COLO829 (cell line): ENCODE results near the gene SS18L1.

Experiments used
- DNase-seq: peaks from one replicate; pipeline ENCODE4 v3.0.0; 2012; ENCODE audit warnings: low spot score

Gene SS18L1

DNA sequence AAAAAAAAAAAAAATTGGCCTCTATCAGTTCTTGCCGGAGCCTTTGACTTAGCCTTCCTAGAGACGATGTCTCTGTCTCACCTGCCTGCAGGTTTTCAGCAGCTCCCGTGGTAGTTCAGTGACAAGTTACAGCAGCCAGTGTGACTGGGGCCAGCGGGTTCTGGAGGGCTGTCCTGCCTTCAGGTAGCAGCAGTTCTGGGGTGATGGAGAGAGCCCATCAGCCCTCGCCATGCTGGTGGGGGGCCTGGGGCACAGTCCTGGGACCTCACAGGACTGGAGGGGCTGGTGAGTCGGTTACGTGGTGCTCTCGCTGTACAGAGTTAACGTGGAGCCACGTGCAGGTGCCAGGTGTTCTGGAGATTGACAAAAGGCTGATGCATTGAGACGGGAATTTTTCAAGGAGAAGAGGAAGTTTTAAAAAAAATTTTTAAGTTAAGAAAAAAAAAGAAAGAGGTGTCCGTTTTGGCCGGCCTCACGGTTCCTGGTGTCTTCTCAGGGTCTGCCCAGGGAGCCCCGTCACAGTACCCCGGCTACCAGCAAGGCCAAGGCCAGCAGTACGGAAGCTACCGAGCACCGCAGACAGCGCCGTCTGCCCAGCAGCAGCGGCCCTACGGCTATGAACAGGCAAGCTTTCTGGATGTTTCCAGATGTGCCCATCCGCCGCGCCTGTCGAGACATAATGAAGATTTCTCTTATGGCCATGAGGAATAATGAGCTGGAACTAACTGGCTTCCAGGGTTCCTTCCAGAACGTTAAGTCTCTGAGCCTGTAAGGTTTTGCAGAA is 30.6 kb downstream of the SS18L1 start:
- DNase-seq, result no peak

DNA sequence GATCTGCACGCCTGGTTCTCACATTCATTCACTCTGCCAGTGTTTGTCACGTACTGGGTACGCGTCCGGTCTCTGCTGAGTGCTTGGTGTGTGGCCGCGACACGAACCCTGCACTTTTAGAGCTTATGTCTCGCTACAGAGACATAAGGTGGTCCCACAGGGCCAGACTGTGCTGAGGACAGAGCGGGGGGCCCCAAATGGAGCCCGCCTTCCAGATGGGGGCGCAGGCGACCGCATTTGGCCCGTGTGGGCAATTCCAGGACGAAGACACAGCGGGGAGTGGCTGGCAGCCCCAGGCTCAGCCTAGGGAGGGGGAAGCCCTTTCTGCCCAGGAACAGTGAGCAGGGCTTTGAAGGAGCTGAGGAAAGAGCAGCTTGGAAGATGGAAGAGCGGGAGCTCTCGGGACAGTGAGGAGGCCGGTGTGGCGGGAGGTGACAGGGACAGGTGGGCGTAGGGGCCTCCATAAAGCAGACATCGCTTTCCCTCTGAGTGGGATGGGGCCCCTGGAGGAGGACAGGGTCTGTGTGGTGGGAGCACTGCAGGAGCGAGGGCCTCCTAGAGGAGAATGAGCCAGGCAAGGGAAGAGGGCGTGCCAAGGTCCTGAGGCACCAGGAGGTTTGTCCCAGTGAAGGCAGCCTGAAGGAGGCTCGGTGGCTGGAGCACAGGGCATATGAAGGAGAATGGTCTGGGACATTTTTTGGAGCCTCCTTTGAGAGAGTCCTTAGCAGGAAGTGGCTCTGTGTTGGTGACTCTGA is 31.5 kb downstream of the SS18L1 start:
- no peak for DNase-seq

DNA sequence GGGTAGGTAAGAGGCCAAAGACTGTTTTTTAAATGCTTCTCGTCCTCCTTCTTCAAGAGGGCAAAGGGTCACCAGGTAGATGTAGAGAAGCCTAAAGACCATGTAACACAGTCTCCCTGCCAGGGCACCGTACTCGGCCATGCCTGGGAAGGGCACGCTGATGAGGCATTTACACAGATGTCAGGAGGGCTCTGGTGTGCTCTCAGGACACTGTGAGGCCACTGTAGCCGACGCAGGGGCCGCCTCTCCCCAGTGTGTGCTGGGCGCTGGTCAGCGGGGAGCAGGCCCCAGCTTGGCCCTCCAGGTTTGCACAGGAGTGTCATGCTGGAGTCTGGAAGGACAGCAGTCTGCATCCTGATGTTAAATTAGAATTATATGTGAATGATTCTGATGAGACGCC is 32.1 kb downstream of the SS18L1 start:
- no peak for DNase-seq

DNA sequence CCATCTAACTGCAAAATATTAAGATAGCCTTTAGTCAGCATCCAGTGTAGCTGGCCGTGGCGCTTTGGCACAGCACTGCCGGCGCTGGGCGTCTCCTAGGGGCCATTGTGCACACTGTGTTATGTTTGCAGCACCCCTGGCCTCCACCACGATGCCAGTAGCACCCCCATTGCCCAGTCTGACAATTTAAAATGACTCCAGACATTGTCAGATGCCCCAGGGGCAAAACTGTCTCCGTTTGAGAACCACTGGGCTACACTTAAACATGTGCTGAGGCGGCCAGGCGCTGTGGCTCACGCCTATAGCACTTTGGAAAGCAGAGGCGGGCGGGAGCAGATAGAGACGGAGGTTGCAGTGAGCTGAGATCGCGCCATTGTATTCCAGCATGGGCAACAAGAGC is 33.3 kb downstream of the SS18L1 start:
- DNase-seq, result no peak

DNA sequence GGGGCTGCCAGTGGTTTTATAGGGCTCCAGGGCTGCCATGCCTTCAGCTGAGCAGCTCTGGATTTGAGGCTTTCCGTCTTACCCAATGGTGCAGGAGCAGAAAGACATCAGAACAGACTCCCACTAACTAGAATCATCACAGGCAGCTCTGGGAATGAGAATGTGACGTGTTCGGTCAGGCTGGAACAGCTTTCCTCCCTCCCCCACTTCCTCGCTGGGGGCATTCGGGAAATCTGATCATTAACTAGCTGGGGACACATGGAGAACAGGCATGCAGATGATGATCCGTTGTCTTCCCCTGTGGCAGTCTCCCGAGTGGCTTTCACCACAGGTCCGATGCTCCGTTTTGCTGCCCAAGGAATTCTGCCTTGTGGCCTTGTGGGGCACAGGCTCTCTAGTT is 33.7 kb downstream of the SS18L1 start:
- DNase-seq, result no peak

DNA sequence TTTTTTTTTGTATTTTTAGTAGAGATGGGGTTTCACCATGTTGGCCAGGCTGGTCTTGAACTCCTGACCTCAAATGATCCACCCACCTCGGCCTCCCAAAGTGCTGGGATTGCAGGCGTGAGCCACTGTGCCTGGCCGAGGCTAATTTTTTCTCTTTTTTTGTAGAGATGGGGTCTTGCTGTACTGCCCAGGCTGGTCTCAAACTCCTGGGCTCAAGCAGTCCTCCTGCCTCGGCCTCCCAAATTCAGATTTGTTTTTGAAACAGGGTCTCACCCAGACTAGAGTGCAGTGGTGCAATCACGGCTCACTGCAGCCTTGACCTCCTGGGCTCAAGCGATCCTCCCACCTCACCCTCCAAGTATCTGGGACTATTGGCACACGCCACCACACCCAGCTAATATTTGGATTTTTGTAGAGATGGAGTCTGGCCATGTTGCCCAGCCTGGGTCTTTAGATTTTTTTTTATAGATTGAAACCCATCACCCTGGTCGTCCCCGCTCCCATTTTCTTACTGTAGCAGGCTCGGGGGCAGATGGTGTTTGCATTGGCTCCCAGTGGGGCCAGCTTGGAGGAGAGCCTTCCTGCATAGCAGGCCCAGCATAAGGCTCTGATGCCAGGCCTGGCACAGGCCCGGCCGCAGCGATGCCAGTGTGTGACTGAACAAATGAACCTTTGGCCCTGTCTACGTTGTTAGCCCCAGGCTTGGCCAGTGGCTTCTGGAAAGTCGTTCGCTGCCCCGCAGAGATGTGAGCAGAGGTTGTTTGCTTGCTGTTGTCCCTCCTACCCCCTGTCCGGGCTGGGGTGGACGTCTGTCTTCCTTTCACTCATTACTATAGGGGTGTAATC is 35.0 kb downstream of the SS18L1 start:
- DNase-seq, result no peak

DNA sequence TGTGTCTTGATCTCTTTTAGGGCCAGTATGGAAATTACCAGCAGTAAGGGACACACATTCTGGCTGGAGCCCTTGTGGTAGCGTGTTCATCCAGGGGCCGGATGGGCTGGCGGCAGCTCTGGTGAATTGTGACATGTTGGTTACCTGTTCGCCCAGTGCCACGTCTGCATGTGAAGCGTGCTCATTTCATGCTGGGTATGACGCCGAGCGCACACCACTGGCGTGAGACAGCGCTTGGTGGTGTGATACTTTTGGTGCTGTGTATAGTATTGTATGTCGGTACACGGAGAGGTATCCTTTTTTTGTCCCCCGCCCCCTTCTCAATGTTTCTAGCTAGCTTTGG is 35.6 kb downstream of the SS18L1 start:
- DNase-seq, result no peak

DNA sequence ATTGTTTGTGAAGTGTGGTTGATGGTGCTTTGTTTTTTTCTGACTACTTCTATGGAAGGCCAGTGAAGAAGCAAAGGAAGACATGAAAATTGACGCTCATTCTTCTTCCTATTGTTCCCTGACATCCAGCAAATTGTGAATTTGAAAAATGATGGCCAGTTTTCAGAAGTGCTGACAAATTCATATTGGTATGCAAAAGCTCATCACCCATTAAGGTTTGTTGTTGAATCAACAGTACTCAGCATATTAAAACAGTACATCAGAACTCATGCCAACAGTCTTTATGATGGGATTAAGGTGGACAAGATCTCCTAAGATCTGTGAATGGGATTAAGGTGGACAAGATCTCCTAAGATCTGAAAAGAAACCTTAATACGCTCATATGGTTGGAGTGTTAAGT is 38.2 kb downstream of the SS18L1 start:
- DNase-seq, result no peak

DNA sequence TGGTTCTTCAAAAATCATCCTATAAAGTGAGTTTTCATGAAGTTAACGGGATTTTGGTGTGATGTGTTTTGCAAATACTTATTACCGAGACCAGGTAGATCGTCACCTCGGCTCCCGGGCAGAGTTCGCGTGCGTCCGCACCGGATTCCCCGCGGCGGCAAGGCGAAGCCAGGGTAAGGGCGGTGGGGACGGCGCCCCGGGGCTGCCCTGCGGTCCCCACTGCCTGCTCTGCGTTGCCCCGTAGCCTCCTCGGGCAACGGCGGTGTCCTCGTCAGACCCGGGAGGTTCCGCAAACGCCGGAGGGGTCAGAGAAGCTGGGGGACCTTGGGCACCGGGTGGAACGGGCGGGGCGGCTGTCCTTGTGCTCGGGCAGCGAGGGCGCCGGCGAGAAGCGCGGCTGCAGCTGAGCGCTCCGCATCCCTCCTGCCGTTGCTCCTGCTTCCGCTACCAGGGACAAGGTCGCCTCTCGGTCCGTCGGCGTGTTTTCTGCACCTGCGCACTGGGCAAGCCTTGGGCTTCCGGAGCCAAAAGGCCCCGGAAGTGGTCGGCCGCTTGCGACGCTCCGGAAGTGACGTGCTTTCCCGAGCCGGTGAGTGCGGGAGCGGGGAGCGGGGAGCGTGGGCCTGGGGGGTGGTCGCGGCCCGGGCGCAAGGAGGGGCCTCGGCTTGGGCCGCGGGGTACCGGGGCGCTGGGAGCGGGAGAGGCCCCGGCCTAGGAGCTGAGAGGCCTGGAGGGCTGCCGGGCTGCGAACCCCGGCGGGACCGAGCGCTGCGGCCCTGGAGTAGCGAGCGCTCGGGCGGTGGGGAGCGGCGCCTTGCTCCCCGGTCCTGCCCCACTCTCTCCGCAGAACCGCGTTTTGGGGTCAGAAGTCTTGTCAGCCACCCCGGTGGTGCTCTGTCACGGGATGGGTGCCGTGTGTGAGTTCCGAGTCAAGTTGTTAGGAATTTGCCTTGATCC is 39.2 kb downstream of the SS18L1 start, which contains the start of gene MTG2:
Gene MTG2, plus strand, starts transcription at position 560 of the 957 bp plus-strand sequence. CDS start 10,393 bp downstream, outside the sequence.
- peak; percentile 100 for DNase-seq

DNA sequence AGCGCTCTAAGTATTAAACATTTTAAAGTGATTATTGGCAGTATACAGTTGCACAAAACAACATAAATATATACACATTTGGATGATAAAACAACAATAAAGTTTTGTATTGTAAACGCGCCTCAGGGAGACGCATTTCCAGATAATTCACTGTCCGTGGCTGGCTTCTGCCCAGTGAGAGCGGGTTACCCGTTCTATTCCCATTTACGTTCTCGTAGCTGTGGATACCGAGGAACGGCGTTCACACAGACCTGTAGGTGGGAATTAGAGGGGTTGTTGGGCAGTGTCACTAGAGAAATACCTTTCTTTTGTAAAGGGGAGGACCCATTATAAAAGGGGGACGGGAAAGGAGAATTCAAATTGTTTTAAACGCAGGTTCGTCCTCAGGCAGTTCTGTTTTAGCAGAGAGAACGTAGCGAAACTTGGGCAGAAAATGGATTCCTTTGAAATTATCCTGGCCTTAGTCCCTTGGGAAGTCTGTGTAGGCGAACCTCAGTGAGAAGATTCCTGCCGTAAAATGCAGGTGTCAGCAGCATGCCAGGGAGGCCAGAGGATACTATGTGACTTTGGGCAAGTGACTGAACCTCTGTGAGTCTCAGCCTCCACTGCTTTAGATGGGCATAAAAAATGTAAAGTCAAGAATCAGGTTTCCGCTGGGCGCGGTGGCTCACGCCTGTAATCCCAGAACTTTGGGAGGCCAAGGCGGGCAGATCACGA is 40.0 kb downstream of the SS18L1 start:
- DNase-seq, result no peak

DNA sequence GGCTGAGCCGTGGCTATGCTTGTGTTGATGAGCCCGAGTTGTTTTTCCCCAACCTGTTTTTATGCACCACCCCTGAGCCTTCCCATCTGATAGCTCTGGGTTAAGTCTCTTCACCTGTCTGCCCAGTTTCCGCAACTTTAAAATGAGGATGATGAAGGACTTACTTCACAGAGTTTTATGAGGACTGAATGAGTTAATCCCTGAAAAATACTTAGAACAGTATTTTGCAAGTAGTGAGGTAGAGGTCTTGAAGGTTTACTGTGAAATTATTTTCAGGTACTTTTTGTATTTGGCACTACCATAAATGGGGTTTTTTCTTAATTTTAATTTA is 42.5 kb downstream of the SS18L1 start:
- DNase-seq, result no peak

DNA sequence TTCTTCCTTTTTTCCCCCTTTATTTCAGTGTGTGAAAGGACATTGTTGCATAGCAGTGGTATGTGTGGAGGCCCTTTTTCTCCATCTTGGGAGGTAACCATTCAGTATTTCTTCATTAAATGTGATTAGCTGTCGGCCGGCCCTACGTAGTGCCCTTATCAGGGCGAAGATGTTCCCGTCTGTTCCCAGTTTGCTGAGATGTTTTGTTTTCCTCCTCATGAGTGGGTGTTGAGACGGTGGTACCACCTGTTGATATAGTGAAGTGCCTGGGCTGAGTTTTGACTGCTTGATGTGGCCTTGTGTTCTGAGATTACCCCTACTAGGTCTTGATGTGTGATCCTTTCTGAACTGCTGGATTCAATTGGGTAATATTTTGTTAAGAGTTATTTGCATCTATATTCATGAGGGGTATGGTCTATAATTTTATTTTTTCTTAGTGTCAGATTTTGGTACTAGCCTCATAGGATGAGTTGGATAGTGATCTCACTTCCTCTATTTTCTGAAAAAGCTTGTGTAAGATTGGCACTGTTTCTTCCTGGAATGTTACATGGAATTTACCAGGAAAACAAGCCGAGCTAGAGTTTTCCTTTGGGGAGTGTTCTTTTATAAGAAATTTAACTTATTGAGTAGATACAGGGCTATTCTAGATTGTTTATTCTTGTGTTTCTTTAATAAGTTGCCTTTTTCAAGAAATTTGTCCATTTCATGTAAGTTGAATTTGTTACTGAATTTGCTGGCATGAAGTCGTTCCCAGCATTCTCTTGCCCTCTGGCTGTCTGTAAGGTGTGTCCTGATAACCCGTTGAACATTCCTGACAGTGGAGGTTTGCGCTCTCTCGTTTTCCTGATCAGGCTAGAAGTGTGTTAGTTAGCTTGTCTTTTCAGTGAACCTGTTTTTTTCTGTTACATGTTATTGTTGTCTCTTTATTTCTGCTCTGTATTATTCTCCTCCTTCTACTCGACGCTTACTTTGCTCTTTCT is 43.6 kb downstream of the SS18L1 start:
- DNase-seq, result no peak

DNA sequence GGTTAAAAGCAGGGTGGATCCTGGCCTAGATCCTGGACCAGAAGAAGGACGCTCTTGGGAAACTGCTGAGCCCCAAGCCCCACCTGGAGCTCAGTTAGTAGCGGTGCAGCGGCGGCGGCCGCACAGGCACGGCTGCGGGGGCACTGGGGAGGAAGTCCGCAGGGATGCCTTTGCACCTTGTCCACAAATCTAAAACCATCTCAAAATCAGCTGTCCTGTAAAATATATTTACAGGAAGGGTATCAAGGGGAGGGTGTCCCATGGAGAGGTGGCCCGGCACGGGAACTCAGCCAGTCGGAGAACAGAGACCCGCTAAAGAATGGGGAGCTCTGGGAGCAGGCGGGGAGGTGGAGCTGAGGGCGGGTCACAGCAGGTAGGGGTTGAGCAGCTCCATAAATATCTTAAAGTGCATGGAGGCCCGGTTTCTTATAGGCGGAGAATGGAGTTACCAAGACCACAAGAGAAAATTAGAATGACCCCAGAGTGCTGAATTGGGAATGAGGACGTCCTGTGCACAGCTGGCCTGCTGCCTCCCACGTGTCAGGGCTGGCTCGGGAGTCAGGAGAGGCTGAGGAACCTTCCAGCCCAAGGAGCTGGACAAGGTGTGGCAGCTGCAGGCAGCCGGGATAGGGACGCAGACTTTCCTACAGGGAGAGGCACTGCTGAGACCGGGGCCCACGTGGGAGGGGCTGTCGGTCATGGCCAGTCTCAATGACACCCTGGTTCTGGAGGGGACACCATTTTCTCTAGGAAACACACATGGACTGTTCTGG is 47.3 kb downstream of the SS18L1 start:
- DNase-seq, result no peak

DNA sequence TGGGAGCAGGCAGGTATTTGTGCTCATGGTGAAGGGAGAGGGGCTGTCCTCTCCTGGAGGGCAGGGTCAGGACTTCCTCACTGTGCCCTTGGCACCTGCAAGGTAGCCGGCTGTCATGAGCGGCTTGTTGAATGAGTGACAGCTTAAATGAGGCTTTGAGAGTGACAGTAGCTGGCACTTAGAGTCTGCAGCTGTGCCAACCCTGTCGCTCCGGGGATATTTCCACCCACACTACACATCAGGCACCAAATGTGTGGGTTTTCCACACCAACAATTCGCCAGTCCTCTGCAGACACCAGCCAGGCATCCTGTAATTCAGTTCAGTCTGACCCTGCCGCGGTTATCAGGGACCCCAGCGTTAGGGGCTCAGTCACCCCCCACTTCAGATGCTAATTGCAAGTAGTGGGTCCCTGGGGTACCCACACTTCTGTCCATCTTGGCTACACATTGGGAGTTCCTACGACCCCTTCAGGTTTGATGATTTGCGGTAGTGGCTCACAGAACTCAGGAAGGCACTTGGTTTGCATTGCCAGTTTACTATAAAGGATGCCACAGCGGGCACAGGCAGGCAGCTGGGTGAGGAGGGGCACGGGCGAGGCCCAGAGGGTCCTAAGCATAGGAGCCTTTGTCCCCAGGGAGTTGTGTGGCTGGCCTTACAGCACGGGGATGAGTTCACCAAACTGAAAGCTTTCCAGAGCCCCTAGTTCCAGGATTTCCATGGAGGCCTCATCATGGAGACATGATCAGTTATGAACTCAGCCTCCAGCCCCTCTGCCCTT is 48.4 kb downstream of the SS18L1 start:
- no peak for DNase-seq

DNA sequence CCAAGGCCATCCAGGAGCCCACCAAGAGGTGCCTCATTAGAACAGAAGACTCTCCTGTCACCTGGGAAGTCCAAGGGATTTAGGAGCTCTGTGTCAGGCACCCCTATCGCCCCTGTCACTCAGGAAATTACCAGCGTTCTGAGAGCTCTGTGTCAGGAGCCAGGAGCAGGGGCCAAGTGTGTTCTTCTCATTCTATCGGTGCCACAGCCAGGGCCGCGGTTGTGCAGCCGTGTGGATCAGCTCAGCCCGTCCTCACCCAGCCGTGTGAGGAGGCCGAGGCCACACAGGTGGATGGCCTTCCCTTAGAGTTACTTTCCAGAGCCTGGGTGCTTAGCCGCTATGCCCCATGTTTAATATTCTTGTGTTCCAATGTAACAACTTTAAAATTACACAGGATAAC is 49.1 kb downstream of the SS18L1 start:
- DNase-seq, result no peak

DNA sequence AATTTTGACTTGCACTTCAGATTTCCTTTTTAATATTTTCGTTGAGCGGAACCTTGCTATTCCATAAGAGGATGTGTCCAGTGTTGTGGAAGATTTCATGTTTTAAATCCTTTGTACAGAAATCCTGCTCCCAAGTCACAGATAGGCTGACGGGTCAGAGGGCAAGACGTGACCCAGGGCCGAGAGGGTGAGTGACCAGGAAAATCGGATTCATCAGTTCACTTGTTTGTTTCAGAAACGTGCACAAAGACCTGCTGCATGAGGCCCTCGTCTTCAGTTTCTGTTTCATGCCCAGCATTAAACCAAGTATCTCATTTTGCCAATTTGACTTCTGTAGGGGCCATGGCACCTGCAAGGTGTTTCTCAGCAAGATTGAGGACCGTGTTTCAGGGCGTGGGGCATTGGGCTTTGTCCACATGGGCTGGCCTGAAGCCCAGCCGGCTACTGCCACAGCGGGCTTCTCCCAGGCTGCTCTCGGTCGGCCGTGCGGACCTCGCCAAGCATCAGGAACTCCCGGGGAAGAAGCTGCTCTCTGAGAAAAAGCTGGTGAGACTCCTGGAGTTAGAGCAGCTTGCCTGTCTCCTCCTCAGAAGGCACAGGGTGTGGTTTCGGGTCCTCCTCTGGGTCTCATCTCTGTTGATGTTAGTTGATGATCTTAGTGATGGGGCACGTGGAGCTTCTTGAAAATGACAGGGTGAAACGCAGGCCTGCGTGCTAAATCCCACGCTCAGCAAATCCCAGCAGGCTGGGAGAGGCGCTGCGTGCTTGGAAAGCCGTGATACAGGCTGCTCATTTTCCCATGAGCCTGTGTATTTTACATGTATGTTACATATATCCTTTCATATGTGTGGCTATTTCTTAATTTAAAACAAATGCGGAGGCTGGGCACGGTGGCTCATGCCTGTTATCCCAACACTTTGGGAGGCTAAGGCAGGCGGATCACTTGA is 49.8 kb downstream of the SS18L1 start:
- DNase-seq, result no peak

DNA sequence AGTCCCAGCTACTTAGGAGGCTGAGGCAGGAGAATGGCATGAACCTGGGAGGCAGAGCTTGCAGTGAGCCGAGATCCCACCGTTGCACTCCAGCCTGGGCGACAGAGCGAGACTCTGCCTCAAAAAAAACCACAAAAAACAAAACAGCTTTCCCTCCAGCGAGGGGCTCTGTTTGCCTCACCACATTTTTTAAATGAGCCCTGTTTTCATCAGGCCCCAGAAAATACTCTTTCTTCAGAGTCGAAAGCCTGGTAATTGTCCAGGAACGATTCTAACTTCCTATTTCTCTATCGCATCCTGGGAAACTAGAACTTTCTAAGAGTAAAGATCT is 51.5 kb downstream of the SS18L1 start:
- DNase-seq, result no peak
